Glutamatergic neuron (in vitro differentiated cells): Measurements from ENCODE around the gene ZNF91. TPM values are rescaled to one million over a fixed set of nuclear protein-coding genes. Genes with fewer than 3 reads are reported as not detected.

Source experiments
- DNase-seq: peaks from one replicate; pipeline ENCODE4 v3.0.0; 2022
- H3K27ac Mint-ChIP-seq: one replicate; pipeline ENCODE4 v1.8.0; 2020; ENCODE audit warnings: mild to moderate bottlenecking, mixed read lengths, inconsistent platforms; ENCODE audit not compliant: unreplicated experiment
- H3K27me3 Mint-ChIP-seq: one replicate; pipeline ENCODE4 v1.8.0; 2020; ENCODE audit warnings: mild to moderate bottlenecking, moderate library complexity, mixed read lengths, inconsistent platforms; ENCODE audit not compliant: unreplicated experiment
- H3K36me3 Mint-ChIP-seq: one replicate; pipeline ENCODE4 v1.8.0; 2020; ENCODE audit warnings: mild to moderate bottlenecking, mixed read lengths, inconsistent platforms; ENCODE audit not compliant: unreplicated experiment
- H3K4me1 Mint-ChIP-seq: one replicate; pipeline ENCODE4 v1.8.0; 2020; ENCODE audit warnings: mild to moderate bottlenecking, low read depth, mixed read lengths, inconsistent platforms; ENCODE audit not compliant: unreplicated experiment
- H3K4me3 Mint-ChIP-seq: one replicate; pipeline ENCODE4 v1.8.0; 2020; ENCODE audit warnings: mild to moderate bottlenecking, mixed read lengths, inconsistent platforms; ENCODE audit not compliant: unreplicated experiment
- H3K9me3 Mint-ChIP-seq: one replicate; pipeline ENCODE4 v1.8.0; 2020; ENCODE audit warnings: mild to moderate bottlenecking, moderate library complexity, mixed read lengths, inconsistent platforms; ENCODE audit not compliant: unreplicated experiment
- CTCF ChIP-seq: fragments of 200-600 bp; sonication (generic); IDR thresholded peaks from one replicate; pipeline ENCODE4 v1.5.0; 2021; ENCODE audit not compliant: partially characterized antibody, unreplicated experiment
- total RNA-seq: library from RNA; stranded (reverse); fragmentation: NEBNext Ultra II Directional; extraction: Animal tissue kit (Norgen Biotek cat#: 25700); gene quantifications from one replicate; pipeline ENCODE4 v1.2.1, GENCODE V29; 2021; ENCODE audit not compliant: unreplicated experiment

Gene ZNF91
- total RNA-seq, 1 donor from 2014 or later: 160 TPM

- H3K4me1 Mint-ChIP-seq: peaks cover 16% of the 10 kb centered on the region
- TF ChIP-seq CTCF: no peak
- peaks cover 12% of the 10 kb centered on the region for H3K36me3 Mint-ChIP-seq
- H3K27ac Mint-ChIP-seq: no peak overlapping the region
- peak overlapping the region; percentile 48 for H3K4me3 Mint-ChIP-seq
- H3K9me3 Mint-ChIP-seq: peaks cover 11% of the 10 kb centered on the region
- peaks cover 7% of the 10 kb centered on the region for H3K27me3 Mint-ChIP-seq
- no peak for DNase-seq
Measured at GRCh38 chr19:23391236-23391635, 4.0 kb downstream of the ZNF91 start.

- no peak overlapping the region for H3K4me3 Mint-ChIP-seq
- peaks cover 6% of the 10 kb centered on the region for H3K4me1 Mint-ChIP-seq
- H3K27ac Mint-ChIP-seq: no peak overlapping the region
- peaks cover 2% of the 10 kb centered on the region for H3K27me3 Mint-ChIP-seq
- H3K9me3 Mint-ChIP-seq: peaks cover 13% of the 10 kb centered on the region
- peaks cover 36% of the 10 kb centered on the region for H3K36me3 Mint-ChIP-seq
- no peak for TF ChIP-seq CTCF
- no peak for DNase-seq
Measured at GRCh38 chr19:23385404-23385803, 9.9 kb downstream of the ZNF91 start.

GRCh38 chr19:23384858-23385257 lies 10.4 kb downstream of the ZNF91 start:
- Mint-ChIP-seq H3K27ac (no peak overlapping the region), H3K36me3 (peaks cover 36% of the 10 kb centered on the region), H3K4me3 (no peak overlapping the region), H3K27me3 (peaks cover 2% of the 10 kb centered on the region), H3K4me1 (peaks cover 7% of the 10 kb centered on the region), H3K9me3 (peaks cover 12% of the 10 kb centered on the region)
- TF ChIP-seq CTCF: no peak
- DNase-seq: no peak

- Mint-ChIP-seq H3K4me3 (no peak overlapping the region), H3K36me3 (peaks cover 40% of the 10 kb centered on the region), H3K27ac (no peak overlapping the region), H3K4me1 (peaks cover 9% of the 10 kb centered on the region), H3K27me3 (peaks cover 6% of the 10 kb centered on the region), H3K9me3 (peaks cover 14% of the 10 kb centered on the region)
- TF ChIP-seq CTCF: no peak
- DNase-seq: no peak
Measured at GRCh38 chr19:23384166-23384565, 11.1 kb downstream of the ZNF91 start.

GRCh38 chr19:23382955-23383354 lies 12.3 kb downstream of the ZNF91 start:
- no peak for DNase-seq

More at GRCh38 chr19:23382955-23383354, 12.3 kb downstream of the ZNF91 start:
- Mint-ChIP-seq H3K4me3 (no peak overlapping the region), H3K9me3 (peaks cover 12% of the 10 kb centered on the region), H3K27ac (no peak overlapping the region), H3K4me1 (peaks cover 11% of the 10 kb centered on the region), H3K27me3 (peaks cover 4% of the 10 kb centered on the region), H3K36me3 (peaks cover 40% of the 10 kb centered on the region)
- TF ChIP-seq CTCF: no peak
